A549 (cell line): ENCODE results near the gene TFR2.

Source experiments
- CEBPB ChIP-seq, 2 experiments: fragments of >200 bp in 1 of 2; sonication (Bioruptor Twin) in 1 of 2; formaldehyde crosslinking in 1 of 2; IDR thresholded peaks; 2 replicates each; pipeline ENCODE4 v1.6.1; 2012 to 2016
- CTCF ChIP-seq: fragments of >200 bp; sonication (Bioruptor Twin); formaldehyde crosslinking; IDR thresholded peaks from 3 replicates; pipeline ENCODE4 v1.5.1; 2016
- EP300 ChIP-seq, 2 experiments: fragments of >200 bp; sonication (Bioruptor Twin); formaldehyde crosslinking; IDR thresholded peaks; 2 replicates in 1 of 2; 3 replicates in 1 of 2; pipeline ENCODE4 v1.6.1; 2016 to 2017
- JUNB ChIP-seq: fragments of >200 bp; sonication (Bioruptor Twin); formaldehyde crosslinking; IDR thresholded peaks from 2 replicates; pipeline ENCODE4 v1.6.1; 2016
- KDM1A ChIP-seq: fragments of 200-600 bp; sonication (generic); IDR thresholded peaks from 2 replicates; pipeline ENCODE4 v1.6.1; 2016; ENCODE audit warnings: low read depth, mild to moderate bottlenecking
- MAX ChIP-seq: IDR thresholded peaks from 2 replicates; pipeline ENCODE4 v1.6.1; 2012
- POLR2A ChIP-seq: IDR thresholded peaks from 2 replicates; pipeline ENCODE4 v1.6.1; 2012; ENCODE audit warnings: mild to moderate bottlenecking, low read length
- RAD21 ChIP-seq, 2 experiments: fragments of >200 bp in 1 of 2; sonication (Bioruptor Twin) in 1 of 2; formaldehyde crosslinking in 1 of 2; IDR thresholded peaks in 1 of 2; conservative IDR thresholded peaks in 1 of 2; 2 replicates in 1 of 2; 3 replicates in 1 of 2; pipeline ENCODE4 v1.6.1; 2012 to 2018; ENCODE audit warnings: inconsistent platforms in 1 of 2
- REST ChIP-seq: fragments of 200-600 bp; sonication (generic); IDR thresholded peaks from 2 replicates; pipeline ENCODE4 v1.6.1; 2016; ENCODE audit warnings: antibody characterized with exemption, mild to moderate bottlenecking, moderate library complexity
- RFX5 ChIP-seq: fragments of 450-650 bp; IDR thresholded peaks from 2 replicates; pipeline ENCODE4 v1.7.1; 2014; ENCODE audit warnings: antibody characterized with exemption, mild to moderate bottlenecking, moderate library complexity
- SREBF2 ChIP-seq: fragments of 450-650 bp; IDR thresholded peaks from 2 replicates; pipeline ENCODE4 v1.6.1; 2014; ENCODE audit warnings: mild to moderate bottlenecking, moderate library complexity
- TP53 ChIP-seq: fragments of 250-450 bp; sonication (Bioruptor Pico); IDR thresholded peaks from 2 replicates; pipeline ENCODE4 v1.5.0; 2021; ENCODE audit warnings: mild to moderate bottlenecking, moderate library complexity
- ZFP36 ChIP-seq: fragments of 450-650 bp; IDR thresholded peaks from 2 replicates; pipeline ENCODE4 v1.6.1; 2014; ENCODE audit warnings: borderline replicate concordance; ENCODE audit not compliant: partially characterized antibody

GRCh38 chr7:100626055-100626454 lies 15.3 kb downstream of the TFR2 start:
- TF ChIP-seq EP300 (IDR thresholded peaks at IDR 0.05): no peak
- TF ChIP-seq JUNB: no peak
- TF ChIP-seq SREBF2: no peak
- TF ChIP-seq CTCF: no peak
- TF ChIP-seq MAX: no peak
- TF ChIP-seq ZFP36: peak; percentile 99
- TF ChIP-seq RAD21 (conservative IDR thresholded peaks at IDR 0.05 in 1 of 2, IDR thresholded peaks at IDR 0.05 in 1 of 2): no peak
- no peak for TF ChIP-seq POLR2A
- TF ChIP-seq REST: no peak
- no peak for TF ChIP-seq RFX5
- peak; percentile 85; the same call in 1 of the 2 replicates for TF ChIP-seq KDM1A
- no peak for TF ChIP-seq TP53
- TF ChIP-seq CEBPB (IDR thresholded peaks at IDR 0.05): no peak
